Effector CD4-positive, alpha-beta T cell (primary cell): ENCODE measurements around the gene ZNF286A.
A peak's percentile ranks its signal among the peaks of the same experiment; 100 is the strongest.
"Not testable (repeated sequence)": the region's sequence is repeated elsewhere in the genome, so short reads cannot be mapped to it uniquely, and the experiment has no call there.

ENCODE experiments used
- DNase-seq: peaks from one replicate; pipeline ENCODE4 v3.0.0-alpha.2; 2020
- total RNA-seq: gene quantifications from one replicate; lab custom pipeline; 2026; lab: John Stamatoyannopoulos, UW

Gene ZNF286A
- total RNA-seq: 7.3 reads per million, percentile 26 among the genes with 10 or more reads in this experiment

GRCh38 chr17:15699413-15699924 is at the start of gene ZNF286A:
Gene ZNF286A (plus strand): TSS chr17:15699752. CDS start chr17:15700330, 578 bp downstream.
- DNase-seq: peak; percentile 94

GRCh38 chr17:15649861-15650421 is 49.6 kb upstream of the ZNF286A start:
- no peak for DNase-seq

GRCh38 chr17:15650741-15651582 is 48.6 kb upstream of the ZNF286A start:
- no peak for DNase-seq

GRCh38 chr17:15651583-15652110 is 47.9 kb upstream of the ZNF286A start:
- DNase-seq: no peak

- DNase-seq: no peak
Measured at GRCh38 chr17:15652960-15653359, 46.6 kb upstream of the ZNF286A start.

- not testable (repeated sequence) for DNase-seq
Measured at GRCh38 chr17:15654401-15654800, 45.2 kb upstream of the ZNF286A start.

GRCh38 chr17:15654886-15655561 is 44.5 kb upstream of the ZNF286A start:
- DNase-seq: no peak

GRCh38 chr17:15657868-15658267 is 41.7 kb upstream of the ZNF286A start:
- no peak for DNase-seq

- DNase-seq: no peak
Measured at GRCh38 chr17:15658296-15658695, 41.3 kb upstream of the ZNF286A start.

- DNase-seq: no peak
Measured at GRCh38 chr17:15659236-15659635, 40.3 kb upstream of the ZNF286A start.

- DNase-seq: no peak
Measured at GRCh38 chr17:15659663-15660062, 39.9 kb upstream of the ZNF286A start.

- DNase-seq: no peak
Measured at GRCh38 chr17:15660077-15660476, 39.5 kb upstream of the ZNF286A start.

GRCh38 chr17:15662681-15663080 is 36.9 kb upstream of the ZNF286A start:
- no peak for DNase-seq

GRCh38 chr17:15663176-15663575 is 36.4 kb upstream of the ZNF286A start:
- no peak for DNase-seq

GRCh38 chr17:15663691-15664090 is 35.9 kb upstream of the ZNF286A start:
- DNase-seq: no peak

GRCh38 chr17:15669526-15669925 is 30.0 kb upstream of the ZNF286A start:
- DNase-seq: not testable (repeated sequence)

GRCh38 chr17:15674640-15675039 is 24.9 kb upstream of the ZNF286A start:
- DNase-seq: not testable (repeated sequence)

GRCh38 chr17:15675991-15676390 is 23.6 kb upstream of the ZNF286A start:
- DNase-seq: not testable (repeated sequence)

GRCh38 chr17:15683135-15683534 is 16.4 kb upstream of the ZNF286A start:
- not testable (repeated sequence) for DNase-seq

- peak; percentile 75 for DNase-seq
Measured at GRCh38 chr17:15683824-15684478, 15.6 kb upstream of the ZNF286A start, which contains the start of gene TRIM16. Gene TRIM16 (minus strand): TSS chr17:15684311. CDS start chr17:15651609, 32,702 bp downstream.

GRCh38 chr17:15687494-15687893 is 12.1 kb upstream of the ZNF286A start:
- not testable (repeated sequence) for DNase-seq

GRCh38 chr17:15698967-15699366 is 585 bp upstream of the ZNF286A start:
- not testable (repeated sequence) for DNase-seq
